ENCODE data around the gene RFX7.
A peak's percentile ranks its signal among the peaks of the same experiment; 100 is the strongest.

Gene RFX7

GRCh38 chr15:56244038-56244810 lies 545 bp upstream of the RFX7 start:
- peak; percentile 76 for DNase-seq (ENCODE audit: low spot score)

GRCh38 chr15:56242576-56243162 lies 1.0 kb downstream of the RFX7 start:
- no peak for DNase-seq (ENCODE audit: low spot score)

GRCh38 chr15:56241374-56242105 lies 2.1 kb downstream of the RFX7 start:
- DNase-seq (ENCODE audit: low spot score), result no peak

- DNase-seq (ENCODE audit: low spot score), result no peak
Observed at GRCh38 chr15:56240390-56240789, 3.3 kb downstream of the RFX7 start.

- no peak for DNase-seq (ENCODE audit: low spot score)
Observed at GRCh38 chr15:56236197-56236596, 7.5 kb downstream of the RFX7 start.

- DNase-seq (ENCODE audit: low spot score), result no peak
Observed at GRCh38 chr15:56234804-56235203, 8.9 kb downstream of the RFX7 start.

GRCh38 chr15:56233549-56233948 lies 10.1 kb downstream of the RFX7 start:
- DNase-seq (ENCODE audit: low spot score), result no peak

- DNase-seq (ENCODE audit: low spot score), result no peak
Observed at GRCh38 chr15:56232058-56232457, 11.6 kb downstream of the RFX7 start.

GRCh38 chr15:56228854-56229253 lies 14.8 kb downstream of the RFX7 start:
- no peak for DNase-seq (ENCODE audit: low spot score)

GRCh38 chr15:56228352-56228751 lies 15.3 kb downstream of the RFX7 start:
- no peak for DNase-seq (ENCODE audit: low spot score)

GRCh38 chr15:56227780-56228179 lies 15.9 kb downstream of the RFX7 start:
- no peak for DNase-seq (ENCODE audit: low spot score)

- no peak for DNase-seq (ENCODE audit: low spot score)
Observed at GRCh38 chr15:56227306-56227705, 16.4 kb downstream of the RFX7 start.

GRCh38 chr15:56225520-56225919 lies 18.2 kb downstream of the RFX7 start:
- no peak for DNase-seq (ENCODE audit: low spot score)

- DNase-seq (ENCODE audit: low spot score), result no peak
Observed at GRCh38 chr15:56222302-56222701, 21.4 kb downstream of the RFX7 start.

GRCh38 chr15:56217341-56217740 lies 26.3 kb downstream of the RFX7 start:
- no peak for DNase-seq (ENCODE audit: low spot score)

GRCh38 chr15:56215769-56216168 lies 27.9 kb downstream of the RFX7 start:
- DNase-seq (ENCODE audit: low spot score), result no peak

- DNase-seq (ENCODE audit: low spot score), result no peak
Observed at GRCh38 chr15:56211960-56212550, 31.6 kb downstream of the RFX7 start.

- DNase-seq (ENCODE audit: low spot score), result no peak
Observed at GRCh38 chr15:56211064-56211463, 32.6 kb downstream of the RFX7 start.

GRCh38 chr15:56208641-56209155 lies 35.0 kb downstream of the RFX7 start:
- DNase-seq (ENCODE audit: low spot score), result no peak

- no peak for DNase-seq (ENCODE audit: low spot score)
Observed at GRCh38 chr15:56208185-56208584, 35.5 kb downstream of the RFX7 start.

- DNase-seq (ENCODE audit: low spot score), result no peak
Observed at GRCh38 chr15:56207711-56208110, 36.0 kb downstream of the RFX7 start.

- DNase-seq (ENCODE audit: low spot score), result no peak
Observed at GRCh38 chr15:56207092-56207491, 36.6 kb downstream of the RFX7 start.
